DMS53 treated with DMSO at 0.1 percent for 48 hours (cell line): Measurements from ENCODE around the gene SLC16A2.
"Not testable (repeated sequence)": the region's sequence is repeated elsewhere in the genome, so short reads cannot be mapped to it uniquely, and the experiment has no call there.

Experiments
- DNase-seq: peaks from one replicate; lab custom pipeline; 2025; ENCODE audit not compliant: unreplicated experiment; lab: John Stamatoyannopoulos, UW

The SLC16A2 gene

DNA sequence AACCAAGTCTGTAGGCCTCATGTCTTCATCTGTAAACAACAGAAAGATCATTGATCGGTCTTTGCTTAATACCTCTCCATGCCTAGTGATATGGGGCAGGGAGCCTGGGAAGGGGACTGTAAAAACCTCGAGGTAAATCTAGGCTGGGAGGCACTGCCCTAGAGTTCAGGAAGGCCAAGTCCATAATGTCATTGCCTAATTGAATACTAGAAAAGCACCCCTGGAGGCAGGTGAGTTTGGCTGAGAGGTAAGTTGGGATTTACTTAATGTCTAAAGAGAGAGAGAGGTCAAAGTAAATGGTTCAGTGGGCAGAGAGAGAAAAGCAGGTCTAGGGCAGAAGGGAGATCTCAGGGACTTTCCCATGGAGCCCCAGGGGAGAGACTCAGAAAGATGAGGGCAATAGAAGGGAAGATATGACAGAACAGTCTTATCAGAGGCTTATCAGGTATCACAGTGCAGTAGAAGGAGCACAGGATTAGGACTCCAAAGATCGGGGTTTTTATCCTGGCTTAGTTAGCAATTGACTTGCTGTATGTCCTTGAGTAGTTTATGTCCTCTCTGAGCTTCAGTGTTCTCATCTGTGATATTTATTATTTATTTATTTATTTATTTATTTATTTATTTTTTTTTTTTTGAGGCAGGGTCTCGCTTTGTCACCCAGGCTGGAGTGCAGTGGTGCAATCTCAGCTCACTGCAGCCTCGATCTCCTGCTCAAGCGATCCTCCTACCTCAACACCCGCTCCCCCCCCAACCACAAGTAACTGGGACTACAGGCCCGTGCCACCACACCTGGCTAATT, 85.2 kb downstream of the SLC16A2 start:
- DNase-seq, result no peak

- DNase-seq, result no peak
These were observed 85.9 kb downstream of the SLC16A2 start for GRCh38 chrX:74507191-74507590.

- no peak for DNase-seq
These were observed 88.7 kb downstream of the SLC16A2 start for GRCh38 chrX:74509989-74510388.

- DNase-seq, result no peak
These were observed 89.1 kb downstream of the SLC16A2 start for GRCh38 chrX:74510401-74510800.

GRCh38 chrX:74511704-74512103, 90.4 kb downstream of the SLC16A2 start:
- DNase-seq, result no peak

GRCh38 chrX:74514384-74514783, 93.1 kb downstream of the SLC16A2 start:
- DNase-seq, result no peak

DNA sequence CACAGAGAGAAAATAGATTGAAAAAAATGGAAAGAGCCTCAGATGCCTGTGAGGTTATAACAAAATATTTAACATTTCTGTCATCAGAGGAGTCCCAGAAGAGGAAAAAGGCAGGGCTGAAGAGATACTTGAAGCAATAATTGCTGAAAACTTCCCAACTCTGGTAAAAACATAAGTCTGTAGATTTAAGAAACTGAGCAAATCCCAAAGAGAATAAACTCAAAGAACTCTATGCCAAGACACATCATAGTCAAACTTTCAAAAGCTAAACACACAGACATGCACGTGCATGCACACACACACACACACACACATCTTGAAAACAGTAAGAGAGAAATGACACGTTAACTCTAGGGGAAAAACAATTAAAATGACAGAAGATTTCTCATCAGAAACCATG, 94.1 kb downstream of the SLC16A2 start:
- no peak for DNase-seq

GRCh38 chrX:74516013-74516412, 94.7 kb downstream of the SLC16A2 start:
- DNase-seq, result not testable (repeated sequence)

DNA sequence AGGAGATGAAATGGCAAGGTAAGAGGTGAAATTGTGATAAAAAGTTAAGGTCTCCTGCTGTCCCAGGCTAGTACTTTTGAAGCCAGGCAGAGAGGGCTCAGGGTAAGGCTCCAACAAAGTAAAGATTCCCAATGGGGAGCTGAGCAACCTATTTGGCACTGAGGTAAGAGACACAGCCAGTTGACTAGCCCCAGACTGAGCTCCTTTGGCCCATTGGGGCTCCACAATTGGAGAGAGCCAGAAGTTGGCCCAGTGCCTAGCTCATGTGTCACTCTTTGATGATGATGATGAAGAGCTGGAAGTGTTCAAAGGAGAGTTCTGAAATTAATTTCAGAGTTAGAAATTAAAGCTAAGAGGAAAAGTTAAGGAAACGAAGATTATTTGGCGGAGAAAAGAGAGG, 98.6 kb downstream of the SLC16A2 start:
- DNase-seq, result no peak

DNA sequence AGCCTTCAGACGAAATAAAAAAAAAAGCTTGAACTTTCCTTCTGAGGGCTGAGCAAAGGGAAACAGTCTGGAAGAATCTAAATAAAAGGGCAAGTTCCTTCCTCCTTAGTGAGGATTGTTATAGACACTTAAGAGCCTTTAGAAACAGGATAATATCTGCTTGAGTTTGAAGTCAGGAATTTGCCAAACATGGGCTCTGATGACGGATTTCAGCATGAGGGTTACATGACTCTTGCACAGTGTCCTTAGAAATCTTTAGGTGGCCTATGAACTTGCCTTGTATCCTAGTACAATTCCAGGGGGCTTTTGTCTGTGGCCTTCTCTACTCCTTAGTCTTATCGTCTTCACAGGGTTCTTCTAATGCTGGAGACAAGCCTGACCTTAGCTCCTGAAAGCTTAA, 99.0 kb downstream of the SLC16A2 start:
- no peak for DNase-seq

DNA sequence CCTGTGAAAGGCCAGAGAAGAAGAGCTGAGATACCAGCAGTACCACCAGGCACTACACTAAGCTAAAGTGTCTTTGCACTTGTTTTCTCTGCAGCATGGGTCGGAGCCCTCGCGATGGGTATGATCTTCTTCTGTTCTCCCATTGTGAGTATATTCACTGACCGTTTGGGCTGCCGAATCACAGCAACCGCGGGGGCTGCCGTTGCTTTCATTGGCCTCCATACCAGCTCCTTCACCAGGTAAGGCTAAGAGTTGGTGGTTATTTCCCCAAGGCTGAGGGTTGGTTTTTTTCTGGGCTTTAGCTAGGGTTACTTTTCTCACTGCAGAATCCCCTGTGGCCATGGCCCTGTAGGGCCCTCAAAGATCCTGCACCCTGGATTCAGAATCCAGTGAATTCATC, 99.6 kb downstream of the SLC16A2 start:
- no peak for DNase-seq

DNA sequence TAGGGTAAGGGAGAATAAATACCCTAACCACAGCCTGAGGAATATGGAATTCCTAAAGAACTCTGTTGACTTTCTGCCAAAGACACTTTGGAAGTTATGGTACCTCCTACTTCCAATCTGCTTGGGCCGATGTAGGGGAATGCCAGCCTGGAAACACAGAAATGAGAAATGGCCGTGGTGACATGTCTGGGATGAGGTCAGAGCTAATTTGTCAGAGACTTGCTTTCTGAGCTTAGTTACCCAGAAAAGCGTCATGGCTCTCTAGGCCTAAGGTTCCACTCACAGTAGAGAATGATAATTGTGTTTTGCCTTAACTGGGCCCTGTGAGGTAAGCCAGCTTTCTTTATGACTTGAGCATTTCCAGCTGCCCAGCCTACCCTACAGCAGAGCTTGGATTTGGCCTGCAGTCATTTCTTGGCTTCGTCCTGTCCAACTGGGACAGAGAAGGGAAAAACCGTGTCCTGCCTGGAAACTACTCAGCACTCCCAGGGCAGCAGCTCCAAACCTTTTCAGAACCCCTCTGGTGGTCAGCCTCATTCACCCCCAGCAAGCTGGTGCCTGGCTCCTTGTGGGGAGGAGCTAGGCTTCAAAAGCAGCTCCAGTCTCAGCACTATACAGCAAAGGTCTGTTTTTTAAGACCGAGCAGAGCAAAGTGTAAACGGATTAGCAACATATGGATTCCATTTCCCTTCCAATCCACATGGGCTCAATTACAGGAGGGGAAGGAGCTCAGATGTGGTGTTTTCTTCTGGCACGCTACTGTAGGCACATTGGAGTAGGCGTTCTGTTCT, 100.9 kb downstream of the SLC16A2 start:
- DNase-seq, result no peak

DNA sequence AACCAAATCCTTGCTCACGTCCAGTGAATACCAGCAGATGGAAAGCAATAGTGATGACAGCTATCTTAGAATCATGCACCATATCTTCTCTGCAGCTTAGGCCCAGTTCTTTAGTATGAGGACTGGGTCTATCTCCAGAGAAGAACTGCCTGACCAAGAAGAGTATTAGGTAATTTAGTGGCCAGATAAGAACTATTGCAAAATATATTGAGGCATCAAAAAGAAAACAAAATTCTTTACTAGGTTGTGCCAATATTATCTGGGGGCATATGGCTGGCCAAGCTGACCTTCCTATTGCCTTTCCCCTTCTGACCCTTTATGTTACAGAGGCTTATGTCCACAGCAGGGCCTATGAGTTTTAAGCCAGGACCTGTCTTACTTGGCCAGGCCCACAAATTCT, 101.9 kb downstream of the SLC16A2 start:
- DNase-seq, result no peak

GRCh38 chrX:74523870-74524735, 102.8 kb downstream of the SLC16A2 start:
- DNase-seq, result no peak

GRCh38 chrX:74525116-74525515, 103.8 kb downstream of the SLC16A2 start:
- no peak for DNase-seq

- DNase-seq, result no peak
These were observed 105.5 kb downstream of the SLC16A2 start for GRCh38 chrX:74526764-74527163.

DNA sequence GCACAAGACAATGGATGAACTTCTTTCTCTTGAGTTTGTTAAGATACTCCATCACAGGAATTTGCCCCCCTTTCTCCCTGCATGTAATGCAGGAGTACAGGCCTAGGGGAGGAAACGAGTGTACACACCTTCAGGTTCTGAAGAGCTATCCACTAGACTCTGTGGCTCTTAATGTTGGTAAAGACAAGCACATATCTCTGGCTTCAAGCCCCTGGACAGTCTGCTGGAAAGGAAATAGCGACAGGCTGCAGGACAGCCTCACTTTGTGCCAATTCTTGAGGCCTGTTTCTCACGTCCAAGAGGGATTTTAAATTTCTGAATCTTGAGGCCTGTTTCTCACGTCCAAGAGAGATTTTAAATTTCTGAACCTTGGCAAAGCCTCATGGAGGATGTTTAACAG, 106.1 kb downstream of the SLC16A2 start:
- DNase-seq, result no peak

DNA sequence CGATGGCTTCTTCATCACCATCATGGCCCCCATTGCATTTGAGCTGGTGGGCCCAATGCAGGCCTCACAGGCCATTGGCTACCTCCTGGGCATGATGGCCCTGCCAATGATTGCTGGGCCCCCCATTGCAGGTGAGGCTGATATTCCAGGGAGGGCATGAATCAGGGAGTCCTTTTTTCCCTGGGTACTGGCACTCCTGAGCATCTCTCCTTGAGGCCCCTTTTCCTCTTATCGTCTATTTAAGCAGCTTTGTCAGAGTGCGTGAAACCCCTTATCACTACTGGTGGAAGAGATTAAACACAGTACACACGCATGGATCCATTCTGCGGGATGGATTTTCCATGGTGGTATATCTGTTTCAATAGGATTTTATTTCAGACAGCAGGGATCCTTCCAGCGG, 108.0 kb downstream of the SLC16A2 start:
- no peak for DNase-seq

GRCh38 chrX:74531081-74531480, 109.8 kb downstream of the SLC16A2 start:
- no peak for DNase-seq

DNA sequence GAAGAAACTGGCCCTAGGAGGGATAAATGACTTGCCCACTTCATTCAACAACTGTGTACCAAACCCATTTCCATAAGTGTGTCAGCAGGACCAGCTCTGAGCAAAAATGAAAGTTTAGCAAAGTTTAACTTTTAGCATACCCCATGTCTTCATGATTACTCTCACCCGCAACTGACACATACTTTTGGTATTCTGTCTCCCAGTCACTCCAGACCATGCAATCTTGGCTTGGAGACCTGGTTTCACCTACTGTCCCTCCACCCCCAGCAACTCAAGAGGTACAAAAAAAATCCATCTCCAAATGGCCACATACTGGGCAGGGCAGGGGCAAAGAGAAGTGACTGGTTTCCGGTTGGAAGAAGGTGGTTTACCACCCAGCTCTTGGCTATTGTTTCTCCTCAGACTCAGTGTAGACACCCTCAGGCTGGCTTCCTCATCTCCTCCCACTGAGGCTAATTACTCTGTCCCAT, 113.3 kb downstream of the SLC16A2 start:
- DNase-seq, result no peak

DNA sequence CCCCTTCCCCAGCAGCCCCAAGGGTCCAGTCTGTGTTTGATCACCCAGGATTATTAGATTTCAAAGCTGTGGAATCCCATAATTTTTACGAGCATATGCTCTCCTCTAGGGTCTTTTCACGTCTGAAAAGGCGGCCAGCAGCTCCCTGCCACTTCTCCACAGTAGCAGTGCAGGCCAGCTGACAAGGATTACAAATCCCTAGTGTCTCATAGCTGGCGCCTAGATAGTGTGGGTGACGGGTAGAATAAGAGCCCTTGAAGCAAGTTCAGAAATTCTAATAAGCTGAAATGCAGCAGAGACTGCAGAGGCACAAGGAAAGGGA, 113.8 kb downstream of the SLC16A2 start:
- DNase-seq, result no peak
